Activated naive CD4-positive, alpha-beta T cell treated with anti-CD3 and anti-CD28 coated beads for 36 hours (primary cell): ENCODE measurements around the gene RETN. TPM values are rescaled to one million over a fixed set of nuclear protein-coding genes. Genes with fewer than 3 reads are reported as not detected.

ENCODE experiments used
- CTCF ChIA-PET: fragments of 350-600 bp; sonication (Branson Sonifier 250); formaldehyde crosslinking; loops from one replicate; lab custom pipeline; 2021; ENCODE audit warnings: antibody characterized with exemption; lab: Charles Lee
- DNase-seq: peaks from one replicate; pipeline ENCODE4 v3.0.0-alpha.2; 2020
- H3K27ac Mint-ChIP-seq: one replicate; pipeline ENCODE4 v1.8.0; 2021; ENCODE audit warnings: mild to moderate bottlenecking, mixed read lengths
- H3K27me3 Mint-ChIP-seq: one replicate; pipeline ENCODE4 v1.8.0; 2021; ENCODE audit warnings: low read depth, mixed read lengths
- H3K36me3 Mint-ChIP-seq: one replicate; pipeline ENCODE4 v1.8.0; 2021; ENCODE audit warnings: low read depth, mixed read lengths
- H3K4me1 Mint-ChIP-seq: one replicate; pipeline ENCODE4 v1.8.0; 2021; ENCODE audit warnings: low read depth, mixed read lengths
- H3K4me3 Mint-ChIP-seq: one replicate; pipeline ENCODE4 v1.8.0; 2021; ENCODE audit warnings: mild to moderate bottlenecking, moderate library complexity, mixed read lengths
- H3K9me3 Mint-ChIP-seq: one replicate; pipeline ENCODE4 v1.8.0; 2021; ENCODE audit warnings: mixed read lengths
- intact Hi-C: fragments of 100-400 bp; cut with micrococcal nuclease; formaldehyde crosslinking; loops from one replicate; pipeline ENCODE4 v1.15.1; 2023
- total RNA-seq, 2 experiments: library from RNA; stranded (reverse); gene quantifications; one replicate each; pipeline ENCODE4 v1.2.3, GENCODE V29; 2021

Gene RETN
- total RNA-seq, 2 experiments from 2014 or later = not detected

DNA sequence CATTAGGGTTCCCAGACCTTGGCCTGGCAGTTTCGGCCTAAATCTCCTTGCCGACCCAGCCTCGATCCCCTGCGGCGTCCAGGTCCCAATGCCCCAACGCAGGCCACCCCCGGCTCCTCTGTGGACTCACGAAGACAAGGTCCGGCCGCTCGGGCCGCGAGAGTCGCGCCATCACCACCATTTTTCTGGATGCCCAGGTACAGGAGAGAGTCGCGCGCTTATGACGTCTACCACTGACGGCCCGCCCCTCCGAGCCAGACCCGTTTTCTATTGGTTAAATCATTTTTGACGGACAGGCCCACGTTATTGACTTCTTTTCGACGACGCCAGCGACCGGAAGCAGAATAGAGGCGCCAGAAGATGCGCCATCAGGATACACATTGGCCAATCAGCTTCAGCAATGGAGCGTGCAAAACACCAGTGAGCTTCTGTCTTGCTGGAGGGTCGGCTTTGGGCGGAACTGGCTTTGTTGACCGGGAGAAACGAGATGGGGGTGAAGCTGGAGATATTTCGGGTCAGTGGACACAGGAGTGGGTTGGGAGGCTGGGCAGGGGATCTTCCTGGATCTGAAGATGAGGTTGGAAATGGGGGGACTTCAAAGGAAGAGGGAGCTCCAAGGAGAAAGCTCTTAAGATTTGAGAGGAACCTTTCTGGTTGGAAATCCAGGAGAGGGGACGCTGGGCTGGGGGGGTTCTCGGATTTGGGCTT lies 39.3 kb upstream of the RETN start, which contains the start of the genes PET100 and XAB2:
TSS of gene PET100 (plus strand) at position 447 of the 708 bp plus-strand sequence. CDS start at position 488, 41 bp downstream.
TSS of gene XAB2 (minus strand) at position 199 of the 708 bp plus-strand sequence. CDS start at position 181, 18 bp downstream.
- H3K27me3 Mint-ChIP-seq = no peaks in the 10 kb centered on the region
- CTCF ChIA-PET = interaction anchor here (0.6 to 2.3 kb wide), 9 partner anchors 23 to 315 kb away, joined by 3 to 11 read pairs (median 4); partner anchors contain the start of gene TRAPPC5
- intact Hi-C loops = loop anchor here (1.0 to 2.0 kb wide), 5 partner anchors 8 to 107 kb away; partner anchors contain the start of genes MCOLN1, PNPLA6, STXBP2 and TRAPPC5

DNA sequence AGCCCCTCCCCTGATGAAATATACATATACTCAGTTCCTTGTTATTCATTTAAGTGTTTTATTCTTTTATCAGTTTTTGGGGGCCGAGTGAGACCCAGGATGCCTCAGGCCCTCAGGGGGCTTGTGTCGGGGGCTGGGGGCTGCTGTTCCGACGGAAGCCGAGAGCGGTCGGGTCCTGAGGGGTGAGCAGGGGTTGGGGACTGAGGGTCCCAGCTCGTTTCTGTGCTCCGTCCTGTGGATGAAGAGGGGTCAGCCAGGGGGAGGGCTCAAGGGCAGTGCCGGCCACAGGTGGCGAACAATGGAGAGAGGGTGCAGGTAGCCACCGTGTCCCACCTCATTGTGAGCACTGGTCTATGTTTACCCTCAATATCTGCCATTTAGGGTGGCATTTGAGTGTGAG lies 37.3 kb upstream of the RETN start:
- intact Hi-C loops = no loop called here
- no peak for DNase-seq
- Mint-ChIP-seq H3K4me3 (no peak overlapping the region), H3K4me1 (peaks cover 48% of the 10 kb centered on the region), H3K27ac (no peak overlapping the region), H3K27me3 (no peaks in the 10 kb centered on the region), H3K36me3 (peaks cover 12% of the 10 kb centered on the region), H3K9me3 (no peaks in the 10 kb centered on the region)
- CTCF ChIA-PET = no interaction called here

More for the DNA sequence above, 39.3 kb upstream of the RETN start, which contains the start of the genes PET100 and XAB2:
- peak; percentile 97 for DNase-seq
- Mint-ChIP-seq H3K27ac (peak within 1 kb of the TSS; percentile 97), H3K4me1 (peaks cover 42% of the 10 kb centered on the region), H3K4me3 (peak within 1 kb of the TSS; percentile 98), H3K36me3 (peaks cover 12% of the 10 kb centered on the region), H3K9me3 (no peaks in the 10 kb centered on the region)

DNA sequence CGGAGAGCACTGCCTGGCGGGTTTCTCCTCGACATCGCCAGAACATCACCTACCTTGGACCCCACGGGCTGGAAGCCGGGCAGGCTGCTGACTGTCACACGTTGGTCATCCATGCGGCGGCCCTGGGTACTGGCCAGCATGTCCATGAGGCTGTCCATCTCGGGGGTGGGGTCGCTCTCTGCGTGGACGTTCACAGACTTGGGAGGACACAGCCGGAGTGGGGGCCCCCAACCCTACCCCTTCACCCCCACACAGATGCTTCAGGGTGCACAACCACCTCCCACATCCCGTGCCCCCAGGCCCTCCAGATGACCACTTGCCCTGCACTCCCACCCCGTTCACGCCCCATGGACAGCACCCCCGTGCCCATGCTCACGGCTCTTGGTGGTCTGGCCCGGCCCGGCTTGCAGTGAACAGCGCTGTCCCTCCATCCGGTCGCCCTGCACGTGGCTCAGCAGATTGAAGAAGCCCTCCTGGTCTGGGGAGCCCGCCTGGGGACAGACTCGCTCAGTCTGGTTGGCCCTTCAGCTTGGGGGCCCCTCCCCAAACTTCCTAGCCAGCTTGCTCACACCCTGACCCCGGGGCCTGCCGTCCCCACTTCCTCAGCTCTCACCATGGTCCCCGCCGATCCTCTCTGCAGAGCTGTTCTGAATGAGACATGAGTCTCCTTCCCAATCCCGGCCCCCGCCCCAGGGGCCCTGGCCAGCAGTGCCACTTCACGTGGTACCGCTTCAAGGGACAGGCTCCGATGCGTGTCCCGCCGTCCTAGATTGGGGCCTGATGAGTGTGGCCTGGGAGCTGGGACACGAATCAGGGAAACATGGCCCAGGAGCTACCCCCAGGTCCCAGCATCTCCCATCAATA lies 36.3 kb upstream of the RETN start:
- peaks cover 8% of the 10 kb centered on the region for H3K36me3 Mint-ChIP-seq
- H3K9me3 Mint-ChIP-seq = no peaks in the 10 kb centered on the region
- H3K27me3 Mint-ChIP-seq = no peaks in the 10 kb centered on the region
- H3K27ac Mint-ChIP-seq = no peak overlapping the region
- DNase-seq = no peak
- CTCF ChIA-PET = interaction anchor here (0.9 kb wide), 1 partner anchor 28 kb away, joined by 3 read pairs; no protein-coding TSS in a partner anchor
- peaks cover 44% of the 10 kb centered on the region for H3K4me1 Mint-ChIP-seq
- intact Hi-C loops = no loop called here
- no peak overlapping the region for H3K4me3 Mint-ChIP-seq

DNA sequence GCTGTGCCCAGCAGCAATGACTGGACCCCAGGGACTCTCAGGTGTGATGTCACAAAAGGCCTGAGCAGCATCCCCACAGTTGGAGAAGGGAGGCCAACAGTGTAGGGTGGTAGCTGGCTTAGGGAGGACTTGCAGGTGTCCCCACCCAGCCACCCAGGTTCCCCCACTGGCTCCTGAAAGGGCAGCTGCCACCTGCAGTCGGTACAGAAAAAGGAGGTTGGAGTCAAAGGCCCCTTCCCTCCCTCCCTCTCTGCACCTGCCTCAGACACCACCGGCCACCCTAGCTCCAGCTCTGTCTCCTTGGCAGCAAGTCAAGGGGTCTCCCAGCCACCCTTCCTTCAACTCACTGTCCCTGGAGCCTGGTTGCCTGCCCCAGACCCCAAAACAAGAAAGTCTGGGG lies 35.2 kb upstream of the RETN start, which contains the start of gene PCP2:
TSS of gene PCP2 (minus strand) at position 22 of the 400 bp plus-strand sequence. CDS start 262 bp downstream, outside the sequence.
- Mint-ChIP-seq H3K27ac (no peak within 1 kb of the TSS), H3K4me1 (peaks cover 40% of the 10 kb centered on the region), H3K27me3 (no peaks in the 10 kb centered on the region), H3K36me3 (peaks cover 7% of the 10 kb centered on the region), H3K4me3 (no peak within 1 kb of the TSS), H3K9me3 (no peaks in the 10 kb centered on the region)
- CTCF ChIA-PET = interaction anchor here (0.9 kb wide), 1 partner anchor 29 kb away, joined by 3 read pairs; no protein-coding TSS in a partner anchor
- DNase-seq = no peak
- intact Hi-C loops = no loop called here

DNA sequence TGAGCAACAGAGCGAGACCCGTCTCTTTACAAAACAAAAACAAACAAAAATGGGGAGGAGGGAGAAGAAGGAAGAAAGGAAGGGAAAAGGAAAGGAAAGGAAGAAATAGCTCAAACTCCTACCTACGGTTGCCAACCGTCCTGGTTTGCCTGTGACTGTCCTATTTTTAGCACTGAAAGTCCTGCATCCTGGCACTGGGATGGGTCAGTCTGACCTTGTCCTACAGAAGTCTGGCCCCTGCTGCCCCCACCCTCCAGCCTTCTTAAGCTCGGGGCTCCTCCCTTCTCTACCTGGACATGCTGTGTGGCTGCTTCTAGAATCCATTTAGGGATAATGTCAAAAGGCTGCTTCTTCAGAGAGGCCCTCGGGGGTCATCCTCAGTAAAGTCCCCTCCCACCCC lies 33.2 kb upstream of the RETN start:
- Mint-ChIP-seq H3K27me3 (no peaks in the 10 kb centered on the region), H3K36me3 (peaks cover 12% of the 10 kb centered on the region), H3K4me1 (peaks cover 36% of the 10 kb centered on the region), H3K9me3 (peaks cover 6% of the 10 kb centered on the region), H3K27ac (no peak overlapping the region), H3K4me3 (no peak overlapping the region)
- CTCF ChIA-PET = interaction anchor here (0.7 to 1.5 kb wide), 5 partner anchors 17 to 467 kb away, joined by 3 to 5 read pairs (median 4); partner anchors contain the start of gene TRAPPC5
- intact Hi-C loops = no loop called here
- DNase-seq = no peak

DNA sequence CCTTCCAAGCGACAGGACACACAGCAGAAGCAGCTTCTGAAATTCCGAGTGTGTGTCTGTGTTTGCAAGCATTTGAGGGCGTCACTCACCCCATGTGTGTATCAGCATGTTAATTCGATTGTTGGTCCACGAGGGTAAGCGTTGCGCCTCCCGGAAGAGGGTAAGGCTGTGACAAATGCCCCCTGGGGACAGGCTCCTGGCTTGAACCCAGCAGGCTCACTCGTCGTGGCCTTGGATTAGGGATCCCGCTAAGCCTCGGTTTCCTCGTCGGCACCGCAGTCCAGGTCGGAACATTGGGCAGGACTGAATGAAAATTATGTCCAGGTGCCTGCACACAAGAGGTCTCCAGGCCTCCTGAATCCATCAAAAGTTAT lies 32.5 kb upstream of the RETN start:
- Mint-ChIP-seq H3K27me3 (no peaks in the 10 kb centered on the region), H3K9me3 (peaks cover 6% of the 10 kb centered on the region), H3K27ac (no peak overlapping the region), H3K4me3 (peak overlapping the region; percentile 80), H3K36me3 (peaks cover 12% of the 10 kb centered on the region), H3K4me1 (peaks cover 32% of the 10 kb centered on the region)
- DNase-seq = no peak
- CTCF ChIA-PET = interaction anchor here (1.1 to 1.5 kb wide), 3 partner anchors 16 to 164 kb away, joined by 3 to 5 read pairs (median 4); partner anchors contain the start of gene TRAPPC5
- intact Hi-C loops = no loop called here

DNA sequence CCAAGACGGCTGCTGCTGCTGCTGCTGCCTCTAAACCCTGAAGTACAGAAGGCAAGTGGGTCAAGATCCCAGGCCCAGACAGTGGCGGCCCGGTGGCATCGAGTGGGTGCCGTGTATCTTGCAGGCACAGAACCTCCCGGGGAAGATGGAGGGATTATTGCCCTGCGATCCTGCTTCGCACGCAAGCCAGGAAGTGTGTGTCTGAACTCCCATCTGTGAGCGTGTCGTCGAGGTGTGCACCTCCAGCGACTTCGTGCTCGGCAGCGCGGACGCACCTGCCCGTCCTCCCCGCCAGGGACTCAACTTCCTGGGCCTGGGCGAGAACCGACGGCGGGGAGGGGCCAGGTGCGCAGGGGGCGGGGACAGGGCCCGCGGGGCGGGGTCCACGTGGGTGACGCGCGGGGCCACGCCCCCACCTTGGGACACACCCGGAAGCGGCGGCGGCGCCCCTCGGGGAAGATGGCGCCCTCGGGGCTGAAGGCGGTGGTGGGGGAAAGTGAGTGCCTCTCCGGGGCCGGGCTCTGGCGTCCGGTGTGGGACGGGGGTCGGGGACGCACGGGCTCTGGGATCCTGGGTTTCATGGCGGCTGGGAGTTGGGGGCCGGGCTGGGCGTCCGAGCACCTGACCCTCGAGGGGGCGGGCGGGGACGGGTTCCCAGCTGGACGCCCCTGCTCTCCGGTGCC lies 32.0 kb upstream of the RETN start, which contains the start of gene STXBP2:
TSS of gene STXBP2 (plus strand) at position 420 of the 683 bp plus-strand sequence. CDS start at position 460, 40 bp downstream.
- H3K4me3 Mint-ChIP-seq = peak within 1 kb of the TSS; percentile 80
- peaks cover 12% of the 10 kb centered on the region for H3K36me3 Mint-ChIP-seq
- peak; percentile 94 for DNase-seq
- peaks cover 32% of the 10 kb centered on the region for H3K4me1 Mint-ChIP-seq
- intact Hi-C loops = loop anchor here (1.0 kb wide), 1 partner anchor 8 kb away; the partner anchor contains the start of genes PET100 and XAB2
- H3K27ac Mint-ChIP-seq = peak within 1 kb of the TSS; percentile 75
- H3K9me3 Mint-ChIP-seq = peaks cover 6% of the 10 kb centered on the region
- no peaks in the 10 kb centered on the region for H3K27me3 Mint-ChIP-seq
- CTCF ChIA-PET = interaction anchor here (1.3 to 1.7 kb wide), 3 partner anchors 12 to 163 kb away, joined by 3 to 6 read pairs (median 6); no protein-coding TSS in a partner anchor

DNA sequence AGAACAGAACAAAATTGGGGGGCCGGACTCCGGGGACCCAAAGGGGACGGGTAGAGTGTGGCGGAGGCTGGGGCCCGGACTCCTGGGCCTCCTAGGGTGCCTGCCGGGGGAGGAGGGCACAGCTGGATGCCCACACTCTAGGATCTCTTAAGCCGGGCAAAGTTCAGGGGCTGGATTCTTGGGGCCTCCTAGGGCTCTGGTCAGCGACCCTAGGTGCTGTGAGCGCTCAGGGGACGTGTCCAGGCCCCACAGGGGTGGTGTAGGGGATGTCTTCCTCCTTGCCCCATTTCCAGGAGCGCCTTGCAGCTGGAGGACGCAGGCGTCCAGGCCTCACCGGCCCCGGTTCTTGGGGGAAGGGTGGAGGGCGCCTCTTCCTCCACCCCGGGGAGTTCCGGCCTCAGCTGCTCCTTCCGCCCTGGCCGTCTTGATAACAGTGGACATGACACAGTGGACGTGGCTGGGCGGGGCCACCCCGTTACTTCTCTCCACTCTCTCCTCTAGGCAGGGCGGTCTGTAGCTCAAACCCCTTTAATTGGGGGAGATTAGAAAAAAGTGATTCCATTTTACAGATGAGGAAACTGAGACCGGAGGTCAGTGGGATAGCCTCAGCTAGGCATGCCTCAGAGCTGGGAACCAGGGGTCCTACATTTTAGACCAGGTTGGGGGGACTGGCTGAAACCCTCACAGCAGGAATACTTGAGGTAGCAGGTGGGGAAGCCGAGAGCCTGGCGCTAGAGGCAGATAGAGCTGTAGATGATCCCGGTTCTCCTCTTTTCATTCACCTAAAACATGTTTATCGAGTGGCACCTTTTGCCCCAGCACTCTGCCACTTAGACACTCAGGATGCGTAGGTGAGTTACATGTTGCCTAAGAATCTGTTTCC lies 31.2 kb upstream of the RETN start:
- Mint-ChIP-seq H3K9me3 (peaks cover 6% of the 10 kb centered on the region), H3K4me1 (peaks cover 32% of the 10 kb centered on the region), H3K36me3 (peaks cover 12% of the 10 kb centered on the region), H3K4me3 (peak overlapping the region; percentile 80), H3K27ac (peak overlapping the region; percentile 65), H3K27me3 (no peaks in the 10 kb centered on the region)
- CTCF ChIA-PET = interaction anchor here (0.7 to 1.7 kb wide), 6 partner anchors 11 to 162 kb away, joined by 3 to 6 read pairs (median 4); partner anchors contain the start of gene TRAPPC5
- intact Hi-C loops = loop anchor here (1.0 kb wide), 1 partner anchor 8 kb away; the partner anchor contains the start of genes PET100 and XAB2
- no peak for DNase-seq

DNA sequence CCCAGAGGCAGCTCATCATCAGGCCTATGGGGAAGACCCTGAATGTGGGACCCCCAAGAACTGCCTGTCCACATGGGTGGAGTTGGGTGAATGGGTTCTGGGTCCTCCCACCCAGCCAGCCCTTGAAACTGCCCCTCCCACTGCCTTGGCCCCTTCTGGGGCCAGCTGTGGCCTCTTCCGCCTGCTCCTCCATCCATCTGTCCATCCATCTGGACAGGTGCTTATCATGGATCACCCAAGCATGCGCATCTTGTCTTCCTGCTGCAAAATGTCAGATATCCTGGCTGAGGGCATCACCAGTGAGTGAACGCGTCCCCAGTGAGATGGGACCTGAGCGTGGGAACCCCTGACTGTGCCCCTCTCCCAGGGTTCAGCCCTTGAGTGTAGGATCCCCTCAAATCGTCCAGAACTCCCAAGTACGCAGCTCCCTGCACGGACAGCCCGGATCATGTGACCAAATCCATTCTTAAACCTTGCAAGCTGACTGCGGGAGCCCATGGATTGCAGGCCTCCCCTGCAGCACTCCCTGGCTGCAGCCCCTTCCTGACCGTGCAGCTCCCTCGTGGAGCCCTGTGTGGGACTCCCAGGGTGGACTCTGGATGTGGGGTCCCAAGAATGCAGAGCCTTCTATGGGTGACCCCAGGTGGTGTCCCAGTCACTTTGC lies 29.9 kb upstream of the RETN start:
- H3K27ac Mint-ChIP-seq = no peak overlapping the region
- H3K4me3 Mint-ChIP-seq = peak overlapping the region; percentile 2
- CTCF ChIA-PET = interaction anchor here (1.1 kb wide), 1 partner anchor 13 kb away, joined by 3 read pairs; no protein-coding TSS in a partner anchor
- peaks cover 10% of the 10 kb centered on the region for H3K36me3 Mint-ChIP-seq
- peaks cover 6% of the 10 kb centered on the region for H3K9me3 Mint-ChIP-seq
- DNase-seq = no peak
- H3K4me1 Mint-ChIP-seq = peaks cover 32% of the 10 kb centered on the region
- intact Hi-C loops = no loop called here
- no peaks in the 10 kb centered on the region for H3K27me3 Mint-ChIP-seq

DNA sequence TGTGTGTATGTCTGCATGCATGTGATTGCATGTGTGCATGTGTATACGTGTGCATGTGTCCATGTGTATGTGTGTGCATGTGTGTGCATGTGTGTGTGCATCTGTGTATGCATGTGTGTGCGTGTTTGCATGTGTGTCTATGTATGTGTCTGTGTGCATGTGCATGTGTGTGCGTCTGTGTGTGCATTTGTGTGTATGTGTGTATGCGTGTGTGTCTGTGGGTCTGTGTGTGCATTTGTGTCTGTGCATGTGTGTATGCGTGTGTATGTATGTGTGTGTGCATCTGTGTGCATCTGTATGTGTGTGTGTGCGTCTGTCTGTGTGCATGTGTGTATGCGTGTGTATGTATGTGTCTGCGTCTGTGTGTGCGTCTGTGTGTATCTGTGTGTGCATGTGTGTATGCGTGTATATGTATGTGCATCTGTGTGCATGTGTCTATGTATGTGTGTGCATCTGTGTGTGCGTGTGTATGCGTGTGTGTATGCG lies 28.9 kb upstream of the RETN start:
- Mint-ChIP-seq H3K4me3 (no peak overlapping the region), H3K36me3 (peaks cover 10% of the 10 kb centered on the region), H3K27ac (no peak overlapping the region), H3K9me3 (peaks cover 6% of the 10 kb centered on the region), H3K27me3 (no peaks in the 10 kb centered on the region), H3K4me1 (peaks cover 30% of the 10 kb centered on the region)
- CTCF ChIA-PET = no interaction called here
- DNase-seq = no peak
- intact Hi-C loops = no loop called here
